ENCODE measurements around the gene PRDM13.
"Not testable (repeated sequence)": the region's sequence is repeated elsewhere in the genome, so short reads cannot be mapped to it uniquely, and the experiment has no call there.

The PRDM13 gene

DNA sequence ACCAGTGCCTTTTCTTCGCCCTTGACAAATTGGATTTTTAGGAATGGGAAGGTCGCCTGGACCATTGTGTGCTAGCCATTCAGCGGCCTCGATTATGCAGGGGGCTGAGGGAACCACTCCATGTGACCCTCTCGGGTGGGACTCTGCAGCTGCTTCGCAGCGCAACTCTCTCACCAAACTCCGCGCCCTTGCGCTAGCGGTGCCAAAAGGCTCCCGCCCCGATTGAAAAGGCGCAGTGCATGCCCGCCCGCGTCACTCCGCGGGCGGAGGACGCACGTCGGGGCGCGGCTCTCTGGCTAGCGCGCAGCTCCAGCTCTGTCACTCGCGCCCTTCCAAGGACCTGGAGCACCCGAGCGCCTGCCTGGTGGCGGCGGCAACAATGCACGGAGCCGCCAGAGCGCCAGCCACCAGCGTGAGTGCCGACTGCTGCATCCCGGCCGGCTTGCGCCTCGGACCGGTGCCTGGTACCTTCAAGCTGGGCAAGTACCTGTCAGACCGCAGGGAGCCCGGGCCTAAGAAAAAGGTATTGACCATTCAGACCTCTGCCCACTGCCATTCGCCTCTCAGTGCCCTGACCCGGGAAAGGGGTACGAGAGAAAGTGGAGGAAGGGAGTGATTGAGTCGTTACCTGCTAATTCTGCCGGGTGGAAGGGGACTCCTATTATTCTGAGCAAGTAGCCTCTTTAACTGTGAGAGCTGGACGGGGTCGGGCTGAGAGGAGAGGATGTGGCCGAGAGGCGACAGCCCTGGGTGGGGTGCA is at the start of gene PRDM13:
PRDM13 (plus strand) TSS at position 178 of the 760 bp plus-strand sequence; CDS start at position 380, 202 bp downstream.
- no peak for DNase-seq (ENCODE audit: low spot score)

DNA sequence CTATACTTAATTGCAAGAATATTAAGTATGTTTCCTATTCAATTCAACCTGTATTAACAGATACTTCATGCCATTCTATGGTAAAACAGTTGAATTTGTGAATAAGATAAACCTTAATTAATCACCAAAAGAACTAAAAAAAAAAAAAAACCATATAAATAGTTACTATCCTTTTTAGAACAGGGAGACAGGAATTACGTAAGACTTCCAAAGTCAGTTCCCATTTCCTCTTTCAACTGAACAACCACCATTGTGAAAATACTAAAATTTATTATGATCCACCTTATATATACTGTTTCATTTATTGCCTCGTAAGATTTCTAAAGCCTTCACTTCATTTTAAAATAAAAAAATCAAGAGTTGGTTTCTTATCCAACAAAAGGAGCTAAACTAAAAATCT is 47.6 kb upstream of the PRDM13 start:
- DNase-seq (ENCODE audit: low spot score): no peak

DNA sequence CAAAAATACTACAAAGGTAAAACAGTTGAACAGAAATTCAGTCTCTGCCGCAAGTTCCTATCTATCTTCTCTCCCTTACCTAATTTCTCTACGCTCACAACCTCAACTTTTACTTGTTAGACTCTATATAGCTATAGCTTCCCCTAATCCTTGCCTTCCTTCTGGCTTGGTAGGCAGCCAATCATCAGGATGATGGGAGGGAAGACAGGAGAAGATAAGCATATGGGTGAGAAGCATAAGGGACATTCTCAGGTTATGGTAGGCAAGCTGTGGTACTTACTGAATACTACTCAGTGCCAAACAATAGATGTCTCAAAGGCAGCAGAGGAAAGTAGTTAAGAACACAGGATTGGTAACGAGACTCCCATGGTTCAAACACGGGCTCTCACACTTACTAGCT is 46.0 kb upstream of the PRDM13 start:
- no peak for DNase-seq (ENCODE audit: low spot score)

DNA sequence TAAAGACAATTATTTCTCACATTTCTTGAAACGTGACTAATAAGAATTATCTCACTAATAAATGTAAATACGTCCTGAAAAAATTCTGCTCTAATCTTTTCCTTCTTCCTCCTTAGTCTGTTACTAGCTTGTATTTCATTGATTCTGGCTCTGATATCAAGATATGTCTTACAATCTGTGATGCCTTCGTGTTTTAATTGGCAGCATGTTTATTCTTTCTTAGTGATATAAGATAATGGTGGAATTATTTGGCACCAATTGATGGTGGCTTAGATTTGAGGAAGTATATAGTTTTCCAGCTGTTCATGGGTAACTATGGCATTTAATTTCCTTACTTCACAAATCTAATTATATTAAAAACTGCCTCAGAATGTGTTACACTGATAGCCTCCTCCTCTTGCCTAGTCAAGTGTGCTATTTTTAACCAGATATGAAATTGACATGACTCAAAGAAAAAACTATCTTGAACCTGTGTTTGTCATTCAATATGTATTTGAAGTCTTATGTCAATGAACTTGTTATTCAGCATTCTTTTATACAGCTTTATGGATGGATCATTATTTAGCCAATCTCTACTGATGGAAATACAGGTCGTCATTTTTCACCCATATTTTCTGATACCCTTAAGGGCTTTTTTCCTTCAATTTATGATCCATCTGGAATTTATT is 43.4 kb upstream of the PRDM13 start:
- DNase-seq (ENCODE audit: low spot score): no peak

DNA sequence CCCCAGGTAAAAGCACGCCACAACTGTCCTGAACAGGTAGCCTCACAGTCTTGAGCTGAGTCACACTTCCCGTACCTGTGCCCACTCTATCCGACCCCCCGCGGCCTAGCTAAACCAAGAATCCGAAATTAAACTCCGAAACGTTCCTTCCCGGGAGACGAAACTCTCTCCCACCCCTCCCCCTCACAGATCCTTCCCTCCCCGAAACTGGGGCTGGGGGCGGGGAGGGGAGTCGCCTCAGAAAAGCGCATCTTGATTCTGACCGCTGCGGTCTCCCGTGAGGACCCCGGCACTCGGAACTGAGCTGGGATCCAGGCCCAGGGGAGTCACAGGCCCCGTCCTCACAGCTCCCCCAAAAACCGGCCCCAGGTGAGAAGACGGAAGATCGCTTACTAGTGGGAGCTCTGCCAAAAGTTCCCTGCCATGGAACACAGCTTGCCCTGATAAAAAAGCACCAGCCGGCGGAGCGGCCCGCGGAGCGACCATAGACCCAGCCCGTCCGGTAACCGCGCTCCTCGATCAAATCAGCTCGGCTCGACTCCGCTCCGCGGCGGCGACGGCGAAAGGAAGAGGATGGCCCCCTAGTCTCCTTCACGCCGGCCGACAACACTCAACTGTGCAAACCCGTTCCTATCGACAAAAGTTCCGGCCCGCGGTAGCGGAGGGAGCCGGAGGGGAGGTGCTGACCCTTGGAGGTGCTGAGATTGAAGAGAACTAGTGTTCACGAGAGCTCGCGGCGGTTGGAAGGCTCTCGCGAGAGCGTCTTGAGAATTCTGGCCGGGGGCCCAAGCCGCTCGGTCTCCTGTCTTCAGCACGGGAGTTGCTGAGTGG is 38.3 kb upstream of the PRDM13 start, which contains the start of gene CCNC:
CCNC (minus strand) TSS at position 558 of the 831 bp plus-strand sequence; CDS start at position 425, 133 bp downstream.
- DNase-seq (ENCODE audit: low spot score): peak; percentile 94

DNA sequence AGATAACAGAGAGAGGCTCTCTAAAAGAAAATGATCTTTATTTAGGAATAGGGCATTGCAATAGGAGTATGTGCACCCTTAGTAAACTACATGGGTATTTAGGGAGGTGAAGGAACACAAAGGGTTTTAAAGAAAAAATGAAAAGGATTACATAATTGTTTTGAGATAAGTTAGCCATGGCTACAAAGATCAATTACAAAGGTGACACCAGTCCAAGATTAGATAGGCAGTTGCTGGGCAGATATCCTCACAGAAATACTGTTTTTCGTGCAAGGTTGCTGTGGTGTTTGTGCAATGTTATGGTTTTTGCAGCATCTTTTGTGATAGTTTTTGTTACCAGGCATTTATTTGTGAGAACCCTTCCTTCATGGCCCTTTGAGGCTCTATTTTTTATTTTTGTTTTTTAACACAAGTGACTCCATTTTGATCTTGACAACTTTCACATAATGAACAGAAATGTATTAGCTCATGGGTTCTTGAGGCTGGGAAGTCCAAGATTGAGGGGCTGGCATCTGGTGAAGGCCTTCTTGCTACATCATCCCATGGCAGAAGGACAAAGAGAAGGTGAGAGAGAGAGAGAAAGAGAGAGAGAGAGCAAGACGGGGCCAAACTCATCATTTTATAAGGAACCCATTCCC is 32.5 kb upstream of the PRDM13 start:
- DNase-seq (ENCODE audit: low spot score): no peak

DNA sequence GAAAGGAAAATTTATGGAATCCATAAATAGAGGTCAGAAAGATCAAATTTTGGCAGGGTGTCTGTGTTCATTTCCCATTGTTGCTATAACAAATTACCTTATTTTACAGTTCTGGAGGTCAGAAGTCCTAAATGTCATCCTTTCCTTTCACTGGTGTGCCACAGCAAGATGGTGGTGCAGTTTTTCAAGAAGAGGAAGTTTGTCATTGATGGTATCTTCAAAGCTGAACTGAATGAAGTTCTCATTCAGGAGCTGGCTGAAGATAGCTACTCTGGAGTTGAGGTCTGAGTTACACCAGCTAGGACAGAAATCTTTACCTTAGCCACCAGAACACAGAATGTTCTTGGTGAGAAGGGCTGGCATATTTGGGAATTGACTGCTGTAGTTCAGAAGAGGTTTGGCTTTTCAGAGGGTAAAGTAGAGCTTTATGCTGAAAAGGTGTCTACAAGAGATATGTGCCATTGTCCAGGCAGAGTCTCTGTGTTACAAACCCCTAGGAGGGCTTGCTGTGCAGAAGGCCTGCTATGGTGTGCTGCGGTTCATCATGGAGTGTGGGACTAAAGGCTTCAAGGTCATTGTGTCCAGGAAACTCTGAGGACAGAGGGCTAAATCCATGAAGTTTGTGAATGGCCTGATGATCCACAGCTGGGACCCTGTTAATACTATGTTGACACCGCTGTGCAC is 30.9 kb upstream of the PRDM13 start:
- no peak for DNase-seq (ENCODE audit: low spot score)

DNA sequence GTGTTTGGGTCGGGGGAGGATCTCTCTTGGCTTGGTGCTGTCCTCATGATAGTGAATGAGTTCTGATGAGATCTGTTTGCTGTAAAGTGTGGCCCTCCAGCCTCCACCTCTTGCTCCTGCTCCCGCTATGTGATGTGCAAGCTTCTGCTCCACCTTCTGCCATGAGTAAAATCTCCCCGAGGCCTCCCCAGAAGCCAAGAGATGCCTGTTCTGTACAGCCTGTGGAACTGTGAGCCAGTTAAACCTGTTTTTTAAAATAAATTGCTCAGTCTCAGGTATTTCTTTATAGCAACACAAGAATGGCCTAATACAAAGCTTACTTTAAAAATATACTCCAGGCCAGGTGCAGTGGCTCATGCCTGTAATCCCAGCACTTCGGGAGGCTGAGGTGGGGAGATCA is 26.9 kb upstream of the PRDM13 start:
- DNase-seq (ENCODE audit: low spot score): no peak

DNA sequence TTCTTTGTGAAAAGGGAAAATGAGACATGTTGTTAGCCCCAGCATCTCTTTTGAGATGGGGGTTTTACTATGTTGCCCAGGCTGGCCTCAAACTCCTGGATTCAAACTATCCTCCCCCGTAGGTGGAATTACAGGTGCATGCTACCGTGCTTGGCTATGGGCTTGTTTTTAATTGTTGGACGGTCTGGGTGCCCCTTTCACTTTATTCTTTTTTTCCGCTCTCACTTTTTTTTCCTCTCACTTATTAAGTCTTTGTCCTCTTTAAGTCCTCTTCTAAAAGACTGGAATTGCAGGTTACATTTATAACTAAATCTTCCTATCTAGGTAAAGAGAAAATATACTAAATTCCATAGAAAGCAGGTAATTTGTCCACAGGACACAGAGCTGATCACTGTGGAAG is 18.8 kb upstream of the PRDM13 start:
- no peak for DNase-seq (ENCODE audit: low spot score)

DNA sequence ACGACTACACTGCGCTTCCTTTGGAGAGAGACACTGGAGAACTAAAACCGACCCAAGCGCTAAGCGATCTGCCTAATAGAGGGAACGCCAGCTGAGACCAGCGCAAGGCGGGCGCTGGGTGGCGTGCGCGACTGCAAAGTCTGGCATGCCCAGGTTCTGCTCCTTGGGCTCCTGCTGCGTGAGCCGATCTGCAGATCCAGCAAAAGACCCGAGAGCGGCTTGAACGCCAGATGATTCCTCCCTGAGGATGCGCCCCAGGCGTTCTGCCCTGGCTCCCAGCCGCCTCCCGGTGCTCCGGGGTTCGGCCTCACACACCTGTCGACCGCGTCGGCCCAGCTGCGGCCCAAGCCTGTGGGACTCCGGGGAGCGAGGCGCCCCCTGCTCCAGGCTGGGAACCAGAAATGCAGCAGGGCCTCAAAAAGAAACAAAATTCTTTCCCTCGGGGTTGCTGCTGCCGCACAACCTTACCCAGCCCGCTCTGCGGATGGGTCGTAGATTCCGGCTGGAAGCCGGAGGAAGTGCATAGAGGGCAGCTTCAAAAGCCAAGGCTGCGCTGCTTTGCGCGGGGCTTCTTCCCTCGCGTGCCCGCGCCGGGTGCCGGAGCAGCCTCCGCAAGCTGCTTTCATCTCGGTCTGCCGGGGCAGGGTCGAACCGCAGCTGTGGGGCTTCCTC is 17.9 kb upstream of the PRDM13 start:
- peak; percentile 66 for DNase-seq (ENCODE audit: low spot score)

DNA sequence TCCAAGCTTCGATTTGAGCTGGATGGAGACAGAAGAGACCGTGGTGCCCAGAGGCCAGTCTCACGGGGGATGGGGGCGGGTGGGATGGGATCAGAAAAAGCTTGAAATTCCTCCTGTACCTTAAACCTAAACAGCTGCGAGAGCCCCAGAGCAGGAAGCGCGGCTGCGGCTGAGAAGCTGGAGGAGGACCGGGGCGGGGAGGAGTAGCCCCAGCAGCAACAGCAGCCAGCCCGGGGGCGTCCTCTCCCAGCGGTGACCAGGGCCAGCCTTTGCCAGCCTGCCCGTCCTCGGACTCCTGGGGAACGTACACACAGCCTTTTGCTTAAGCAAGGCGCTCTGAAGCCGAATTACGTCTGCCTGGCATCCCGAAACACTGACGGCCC is 17.4 kb upstream of the PRDM13 start:
- no peak for DNase-seq (ENCODE audit: low spot score)

DNA sequence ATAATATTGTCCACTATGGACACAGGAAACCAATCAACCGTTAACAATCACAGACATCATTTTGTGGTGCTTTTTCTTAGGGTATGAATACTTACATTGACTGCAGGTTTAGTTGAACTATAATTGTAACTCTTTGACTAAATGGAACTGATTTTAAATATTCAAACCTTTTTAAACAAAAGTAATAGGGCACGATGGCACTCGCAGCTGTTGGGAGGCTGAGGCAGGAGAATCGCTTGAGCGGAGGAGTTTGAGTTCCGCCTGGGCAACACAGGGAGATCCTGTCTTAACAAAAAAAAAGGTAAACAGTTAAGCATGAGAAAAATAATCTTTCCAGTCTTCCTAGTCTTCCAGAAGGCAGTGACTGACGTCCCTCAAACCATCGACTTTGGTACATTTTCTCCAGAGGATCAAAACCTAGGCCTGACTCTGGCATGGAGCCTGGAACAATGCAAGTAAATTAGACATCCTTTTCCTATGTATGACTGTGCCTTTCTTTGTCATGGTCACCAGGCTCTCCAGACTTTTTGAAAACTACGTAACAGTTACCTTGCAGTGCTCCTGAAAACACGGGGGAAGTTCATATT is 16.6 kb upstream of the PRDM13 start:
- DNase-seq (ENCODE audit: low spot score): no peak

DNA sequence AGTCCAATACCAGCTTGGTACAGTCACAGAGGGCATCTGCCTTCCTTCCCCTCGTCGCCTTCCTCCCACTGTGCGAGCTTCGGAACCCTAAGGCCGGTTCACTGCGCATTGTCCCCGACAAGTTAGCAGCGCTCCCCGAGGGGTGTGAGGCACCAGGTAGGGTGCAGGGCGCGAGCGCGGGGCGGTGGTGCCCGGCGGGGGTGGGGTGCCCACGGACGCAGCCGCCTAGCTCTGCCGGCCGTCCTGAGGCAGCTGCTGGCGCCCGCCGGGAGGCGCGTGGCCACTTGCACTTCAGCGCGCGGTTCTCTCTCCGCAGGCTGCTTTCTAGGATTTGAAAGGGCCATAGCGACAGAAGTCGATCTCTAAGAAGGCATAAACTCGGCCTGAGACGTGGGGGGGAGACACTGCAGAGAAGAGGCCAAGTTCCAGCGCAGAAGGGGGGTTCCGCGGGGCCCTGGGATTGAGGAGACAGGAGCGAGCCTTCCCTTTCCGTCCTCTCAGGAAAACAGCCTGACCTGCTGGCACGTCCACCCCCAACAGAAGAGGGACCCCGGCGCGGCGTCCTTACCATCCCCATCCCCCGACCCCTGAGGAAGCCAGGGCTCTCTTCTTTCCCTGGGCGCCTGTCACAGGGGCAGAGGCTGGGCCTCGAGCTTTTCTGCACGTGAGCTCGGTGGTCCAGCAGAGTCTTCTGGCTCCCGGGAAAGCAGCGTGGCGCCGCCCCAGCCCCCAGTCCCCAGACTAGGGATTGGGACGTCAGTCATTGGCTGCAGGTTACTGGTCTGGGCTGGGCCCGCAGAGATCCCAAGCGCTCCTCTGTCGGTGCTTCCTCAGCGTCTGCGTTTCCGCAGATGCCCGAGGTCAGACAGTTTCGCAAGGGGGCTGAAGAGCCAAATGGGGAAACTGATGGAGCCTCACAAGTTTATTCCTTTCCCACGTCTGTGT is 15.6 kb upstream of the PRDM13 start:
- no peak for DNase-seq (ENCODE audit: low spot score)

DNA sequence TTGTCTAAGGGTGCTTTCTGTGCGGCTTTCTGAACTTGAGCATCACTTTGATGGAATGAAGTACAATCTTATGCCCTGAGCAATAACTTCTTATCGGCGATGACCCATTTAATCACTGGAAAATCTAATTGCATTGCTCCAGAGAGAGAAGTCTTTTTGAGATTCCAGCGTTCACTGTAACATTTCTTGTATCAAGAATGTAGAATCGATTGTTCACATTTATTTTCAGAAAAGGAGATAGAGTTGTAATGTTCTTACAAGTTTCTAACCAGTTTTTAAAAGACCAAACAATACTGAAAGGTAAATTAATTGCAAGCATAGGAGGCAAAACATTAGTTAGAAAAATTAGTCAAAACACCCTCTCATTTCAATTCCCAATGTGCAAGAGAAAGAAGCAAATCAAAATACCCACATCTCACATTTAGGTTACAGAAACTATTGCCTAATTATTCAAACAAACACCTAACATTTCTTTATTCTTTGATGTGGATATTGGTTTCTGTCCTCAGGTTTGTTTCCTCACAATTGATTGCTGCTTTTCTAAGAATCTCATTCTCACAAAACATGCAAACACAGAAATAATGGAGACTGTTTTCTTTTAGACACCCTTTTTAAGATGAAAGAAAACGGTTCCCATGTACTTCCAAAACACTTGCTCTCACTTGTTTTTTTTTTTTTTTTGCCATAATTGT is 14.8 kb upstream of the PRDM13 start:
- no peak for DNase-seq (ENCODE audit: low spot score)

DNA sequence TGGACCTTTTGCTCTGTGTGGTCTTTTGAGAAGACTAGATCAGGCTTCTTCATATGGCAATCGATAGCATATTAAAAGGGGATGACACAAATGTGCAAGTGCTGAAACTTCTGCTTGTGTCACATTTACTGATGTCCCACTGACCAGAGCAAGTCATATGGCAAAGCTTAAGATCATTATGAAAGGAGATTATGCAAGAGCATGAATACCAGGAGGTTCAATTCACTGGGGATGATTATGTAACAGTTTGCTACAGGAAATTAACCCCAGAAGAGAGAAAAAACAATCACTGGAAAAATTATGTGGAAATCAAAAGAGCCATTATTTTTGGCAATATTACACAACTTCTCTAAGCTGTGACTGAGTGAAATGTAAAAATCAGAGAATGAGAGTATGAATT is 13.7 kb upstream of the PRDM13 start:
- DNase-seq (ENCODE audit: low spot score): no peak

DNA sequence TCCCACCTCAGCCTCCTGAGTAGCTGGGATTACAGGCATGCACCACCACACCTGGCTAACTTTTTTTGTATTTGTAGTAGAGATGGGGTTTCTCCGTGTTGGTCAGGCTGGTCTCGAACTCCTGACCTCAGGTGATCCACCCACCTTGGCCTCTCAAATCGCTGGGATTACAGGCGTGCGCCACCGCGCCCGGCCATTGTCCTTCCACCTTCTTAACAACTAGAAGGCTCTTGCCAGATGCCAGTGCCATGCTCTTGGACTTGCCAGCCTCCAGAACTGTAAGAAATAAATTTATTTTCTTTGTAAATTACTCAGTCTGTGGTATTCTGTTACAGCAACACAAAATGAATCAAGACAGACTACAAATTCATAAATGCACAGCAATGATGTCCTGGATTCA is 11.9 kb upstream of the PRDM13 start:
- DNase-seq (ENCODE audit: low spot score): not testable (repeated sequence)

DNA sequence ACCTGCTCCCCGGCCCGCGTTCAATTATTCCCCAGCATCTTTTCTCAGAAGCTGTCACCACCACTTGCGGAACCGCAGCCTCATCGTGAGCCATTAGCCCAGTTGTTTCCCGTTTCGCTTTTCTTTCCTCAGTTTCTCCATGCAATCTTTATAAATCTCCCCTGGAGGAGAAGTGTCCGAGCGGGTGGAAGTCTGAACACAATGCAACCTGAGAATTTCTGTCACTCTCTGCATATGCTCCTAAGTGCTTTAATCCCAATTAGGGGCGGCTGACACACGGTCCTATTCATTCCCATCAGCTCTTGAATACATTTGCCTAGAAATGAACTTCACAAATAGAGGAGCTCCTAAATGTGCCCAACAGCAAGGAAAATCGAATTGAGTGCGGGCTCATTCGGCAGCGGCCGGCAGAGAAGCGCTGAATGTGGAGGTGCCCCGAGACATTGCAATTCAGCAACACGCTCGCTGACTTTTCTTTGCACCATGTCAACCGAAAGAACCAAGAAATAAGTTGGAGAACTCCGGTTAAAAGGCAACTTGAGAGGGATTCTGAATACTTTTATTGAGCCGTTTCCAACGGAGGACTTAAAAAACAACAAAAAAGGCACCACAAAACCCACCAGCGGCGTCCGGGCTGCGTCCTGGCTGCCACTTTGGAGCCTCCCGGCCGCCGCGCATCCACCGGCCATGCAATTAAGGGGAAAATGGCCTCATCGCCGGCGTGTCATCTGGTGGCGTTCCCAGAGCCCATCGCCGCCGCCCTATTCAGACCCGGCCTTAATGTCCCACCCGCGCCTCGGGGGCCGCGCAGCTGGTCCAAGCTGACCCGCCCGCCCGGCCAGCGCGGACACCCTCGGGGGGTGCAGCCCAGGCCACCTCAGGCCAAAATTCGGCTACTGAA is 3.9 kb upstream of the PRDM13 start:
- DNase-seq (ENCODE audit: low spot score): no peak
